ENCODE measurements around the gene C1QTNF12.

The C1QTNF12 gene

DNA sequence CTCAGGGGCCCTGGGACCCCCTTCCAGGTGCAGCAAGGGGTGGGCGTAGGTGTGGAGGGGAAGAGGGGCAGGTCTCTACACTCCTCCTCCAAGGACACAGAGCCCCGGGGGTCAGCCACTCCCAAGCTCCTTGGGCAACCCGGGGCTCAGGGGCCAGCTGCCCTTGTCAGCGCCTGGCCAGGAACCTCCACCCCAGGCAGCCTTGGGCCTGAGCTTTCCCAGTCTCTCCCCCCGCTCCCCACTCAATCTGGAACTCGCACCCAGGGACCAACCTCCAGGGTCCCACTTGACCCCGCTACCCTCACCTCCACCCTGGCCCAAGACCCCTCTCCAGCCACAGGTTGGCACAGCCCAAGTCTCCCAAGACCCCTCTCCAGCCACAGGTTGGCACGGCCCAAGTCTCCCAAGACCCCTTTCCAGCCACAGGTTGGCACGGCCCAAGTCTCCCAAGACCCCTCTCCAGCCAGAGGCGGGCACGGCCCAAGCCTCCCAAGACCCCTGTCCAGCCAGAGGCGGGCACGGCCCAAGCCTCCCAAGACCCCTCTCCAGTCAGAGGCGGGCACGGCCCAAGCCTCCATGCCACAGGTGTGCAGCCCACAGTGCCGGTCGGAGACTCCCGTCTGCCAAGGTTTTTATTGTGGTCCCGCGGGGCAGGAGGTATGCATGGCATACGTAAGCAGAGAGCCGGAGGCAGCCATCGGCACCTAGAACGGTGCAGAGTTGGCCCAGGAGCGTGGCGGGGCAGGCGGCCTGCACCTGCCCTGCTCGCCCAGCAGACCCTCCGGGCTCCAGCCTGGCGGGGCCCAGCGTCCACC lies 35.6 kb downstream of the C1QTNF12 start:
- FAIRE-seq: no peak

DNA sequence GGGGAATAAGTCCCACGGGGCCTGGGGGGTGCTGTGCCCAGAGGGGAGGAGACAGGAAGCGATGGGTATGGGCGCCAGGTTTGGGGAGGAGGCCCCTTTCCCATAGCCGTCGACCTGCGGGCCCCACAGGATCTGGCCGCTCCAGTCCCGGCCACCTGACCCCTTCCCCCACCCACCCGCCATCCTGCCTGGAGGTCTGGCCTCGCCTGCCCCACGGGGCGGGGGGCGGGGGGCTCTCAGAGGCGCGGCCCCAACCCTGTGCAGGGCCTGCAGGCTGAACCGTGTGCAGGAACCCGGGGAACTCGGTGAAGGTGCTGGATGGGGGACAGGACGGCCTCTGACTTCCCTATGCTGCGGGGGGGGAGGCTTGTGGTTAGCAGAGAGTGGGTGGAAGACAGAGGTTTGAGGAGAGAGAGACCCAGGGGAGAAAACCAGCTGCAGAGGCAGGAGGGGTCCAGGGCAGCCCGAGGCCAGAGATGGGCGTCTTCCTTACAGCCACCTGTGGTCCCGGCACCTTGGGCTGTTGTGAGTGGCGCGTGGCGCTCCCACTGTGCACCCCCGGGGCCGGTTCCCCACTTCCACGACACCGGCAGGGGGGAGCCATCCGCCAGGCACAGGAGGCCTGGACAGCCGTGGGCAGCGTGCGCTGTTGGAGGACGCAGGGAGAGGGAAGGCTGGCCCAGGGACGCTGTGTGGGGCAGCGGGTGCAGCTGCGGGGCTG lies 37.6 kb downstream of the C1QTNF12 start:
- no peak for FAIRE-seq

DNA sequence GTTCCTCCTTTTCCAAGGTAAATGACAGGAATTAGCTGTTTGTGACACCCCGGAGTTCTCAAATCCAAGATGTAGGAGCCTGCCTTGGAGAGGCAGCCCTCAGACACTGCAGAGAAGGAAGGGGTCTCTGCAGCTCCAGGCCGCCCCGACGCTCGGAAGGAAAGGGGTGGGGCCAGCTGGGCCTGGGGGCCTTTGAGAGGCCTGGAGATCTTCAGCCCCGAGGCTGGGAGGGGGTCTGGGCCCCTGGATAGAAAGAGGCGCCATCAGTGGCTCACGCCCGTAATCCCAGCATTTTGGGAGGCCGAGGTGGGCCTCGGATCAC lies 39.0 kb downstream of the C1QTNF12 start:
- FAIRE-seq: no peak

DNA sequence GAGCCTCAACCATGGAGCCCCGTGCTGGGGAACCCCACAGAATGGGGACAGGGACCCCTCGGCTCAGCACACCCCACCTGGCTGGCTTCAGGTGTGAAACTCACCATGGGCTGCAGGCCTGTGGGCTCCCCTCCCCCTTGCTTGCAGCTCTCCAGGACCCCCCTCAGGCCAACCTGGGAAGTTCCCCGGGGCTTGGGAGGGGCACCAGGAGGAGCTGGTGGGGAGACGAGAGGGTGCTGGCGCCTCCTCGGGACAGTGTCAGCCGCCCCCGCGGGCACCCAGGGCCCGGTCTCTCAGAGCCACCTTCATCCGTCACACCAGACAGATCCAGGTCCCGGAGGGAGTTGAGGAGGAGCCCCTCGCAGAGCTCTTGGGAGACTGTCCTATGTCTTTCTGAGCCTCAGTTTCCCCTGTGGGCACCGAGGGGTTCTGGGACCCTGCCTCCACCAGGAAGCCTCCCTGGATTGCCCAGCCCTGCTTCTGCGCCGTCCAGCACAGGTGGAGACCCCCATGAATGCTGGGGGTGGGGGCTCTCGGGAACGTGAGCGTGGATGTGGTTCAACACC lies 39.5 kb downstream of the C1QTNF12 start:
- no peak for FAIRE-seq

DNA sequence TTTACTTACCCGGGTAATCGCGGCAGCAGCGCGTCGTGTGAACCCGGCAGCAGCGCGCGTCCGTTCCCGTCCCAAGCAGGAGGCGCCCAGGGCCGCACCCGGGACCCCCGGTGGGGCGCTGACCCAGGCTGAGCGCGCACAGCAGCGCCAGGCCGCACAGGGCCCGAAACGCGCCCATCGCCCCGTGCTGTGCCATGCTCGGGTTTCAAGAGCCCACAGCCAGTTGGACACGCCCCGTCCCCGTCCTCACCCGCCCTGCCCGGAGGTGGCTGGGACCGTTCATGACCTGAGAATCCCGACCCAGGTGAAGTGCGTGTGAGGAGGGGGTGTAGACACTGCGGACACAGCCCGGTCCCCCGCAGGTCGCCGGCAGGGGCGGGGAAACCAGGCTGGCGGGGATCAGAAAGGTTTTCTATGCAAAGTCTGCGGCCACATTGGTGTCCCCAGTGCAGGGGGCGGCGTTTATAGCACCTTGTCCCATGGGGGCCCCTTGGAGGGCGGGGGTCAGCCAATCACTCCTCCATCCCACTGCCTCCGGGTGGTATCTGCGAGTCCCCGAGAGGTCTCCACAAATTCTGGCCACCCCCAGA lies 40.1 kb downstream of the C1QTNF12 start, which contains the start of gene TNFRSF18:
TSS of gene TNFRSF18 (minus strand) at position 217 of the 590 bp plus-strand sequence. CDS start at position 196, 21 bp downstream.
- FAIRE-seq: no peak

DNA sequence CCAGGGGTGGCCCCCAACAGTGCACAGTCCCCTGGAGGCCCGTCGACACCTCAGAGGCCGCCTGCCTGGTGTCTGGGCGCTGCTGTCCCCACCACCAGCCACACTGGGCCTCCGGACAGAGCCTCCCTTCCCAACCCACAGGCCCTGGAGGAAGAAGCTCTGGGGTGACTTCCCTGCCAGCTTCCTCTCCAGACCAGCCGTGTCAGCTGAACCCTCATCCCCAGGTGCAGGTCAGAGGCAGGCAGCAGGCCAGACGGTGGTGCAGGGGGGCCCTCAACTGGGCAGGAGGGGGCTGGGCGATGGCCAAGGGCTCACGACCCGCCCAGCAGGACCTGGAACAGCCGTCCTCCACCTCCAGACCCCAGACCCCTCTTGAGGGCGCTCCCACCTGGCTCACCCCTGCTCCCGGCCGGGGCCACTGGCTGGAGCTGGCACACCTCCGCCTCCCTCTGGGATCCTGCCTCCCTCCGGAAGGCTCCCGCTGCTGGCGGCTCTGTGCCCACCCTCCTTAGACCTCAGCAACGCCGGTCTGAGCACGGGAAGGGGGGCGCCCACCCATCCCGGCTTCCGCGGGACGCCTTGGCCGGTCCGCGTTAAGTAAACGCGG lies 40.6 kb downstream of the C1QTNF12 start:
- no peak for FAIRE-seq

DNA sequence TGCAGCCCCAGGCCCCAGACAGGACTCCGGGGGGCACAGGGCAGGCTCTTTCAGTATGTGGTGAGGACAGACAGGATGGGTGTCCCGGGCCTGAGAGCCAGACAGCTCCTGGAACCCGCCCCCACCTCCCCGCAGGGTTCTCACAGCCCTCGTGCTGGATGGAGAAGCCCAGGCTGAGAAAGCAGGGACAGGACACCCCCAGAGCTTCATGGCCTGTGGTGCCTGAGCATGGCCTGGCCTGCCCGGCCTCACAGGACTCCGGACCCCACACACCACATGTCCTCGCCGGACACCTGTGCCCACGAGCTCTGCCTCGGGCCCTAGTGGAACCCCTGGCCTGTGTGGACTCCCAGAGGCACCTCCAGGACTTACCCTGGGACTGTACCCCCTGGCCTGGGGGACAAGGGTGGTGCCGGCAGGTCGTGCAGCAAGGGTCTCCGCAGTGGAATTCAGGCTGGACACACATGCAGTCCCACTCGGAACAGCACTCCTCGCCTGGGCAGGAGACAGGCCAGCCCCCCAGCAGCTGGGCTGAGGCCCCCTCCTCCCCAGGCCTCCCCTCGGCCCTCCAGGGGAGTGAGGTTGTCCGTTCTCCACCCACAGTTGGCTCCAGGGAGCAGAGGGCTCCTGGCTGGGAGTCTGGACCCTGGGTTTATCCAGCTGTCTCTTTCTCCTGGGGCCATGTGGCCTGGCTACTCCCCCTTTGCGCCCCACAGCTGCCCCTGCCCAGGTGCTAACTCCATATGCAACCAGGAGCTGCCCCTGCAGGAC lies 41.3 kb downstream of the C1QTNF12 start:
- FAIRE-seq: no peak

DNA sequence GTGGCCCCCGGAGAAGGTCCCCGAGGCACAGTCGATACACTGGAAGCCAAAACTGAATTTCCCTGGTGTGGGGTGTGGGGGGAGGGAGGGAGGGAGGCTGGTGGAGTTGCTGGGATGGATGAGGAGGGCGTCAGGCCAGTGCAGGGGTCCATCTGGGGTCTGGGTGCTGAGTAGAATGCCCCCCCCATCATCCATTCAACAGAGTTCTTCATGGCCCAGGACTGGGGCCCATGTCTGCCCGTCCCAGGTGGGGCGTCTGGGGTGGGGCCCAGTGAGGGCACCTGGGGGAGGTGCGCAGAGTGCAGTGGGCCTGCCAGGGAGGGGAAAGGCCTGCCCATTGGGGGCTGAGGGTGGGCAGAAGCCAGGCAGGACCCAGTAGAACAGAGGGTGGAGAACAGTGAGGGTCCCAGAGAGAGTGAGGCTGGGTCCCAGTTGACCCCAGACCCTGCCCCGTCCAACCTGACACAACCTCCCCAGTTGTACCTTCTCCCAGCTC lies 42.0 kb downstream of the C1QTNF12 start:
- no peak for FAIRE-seq

DNA sequence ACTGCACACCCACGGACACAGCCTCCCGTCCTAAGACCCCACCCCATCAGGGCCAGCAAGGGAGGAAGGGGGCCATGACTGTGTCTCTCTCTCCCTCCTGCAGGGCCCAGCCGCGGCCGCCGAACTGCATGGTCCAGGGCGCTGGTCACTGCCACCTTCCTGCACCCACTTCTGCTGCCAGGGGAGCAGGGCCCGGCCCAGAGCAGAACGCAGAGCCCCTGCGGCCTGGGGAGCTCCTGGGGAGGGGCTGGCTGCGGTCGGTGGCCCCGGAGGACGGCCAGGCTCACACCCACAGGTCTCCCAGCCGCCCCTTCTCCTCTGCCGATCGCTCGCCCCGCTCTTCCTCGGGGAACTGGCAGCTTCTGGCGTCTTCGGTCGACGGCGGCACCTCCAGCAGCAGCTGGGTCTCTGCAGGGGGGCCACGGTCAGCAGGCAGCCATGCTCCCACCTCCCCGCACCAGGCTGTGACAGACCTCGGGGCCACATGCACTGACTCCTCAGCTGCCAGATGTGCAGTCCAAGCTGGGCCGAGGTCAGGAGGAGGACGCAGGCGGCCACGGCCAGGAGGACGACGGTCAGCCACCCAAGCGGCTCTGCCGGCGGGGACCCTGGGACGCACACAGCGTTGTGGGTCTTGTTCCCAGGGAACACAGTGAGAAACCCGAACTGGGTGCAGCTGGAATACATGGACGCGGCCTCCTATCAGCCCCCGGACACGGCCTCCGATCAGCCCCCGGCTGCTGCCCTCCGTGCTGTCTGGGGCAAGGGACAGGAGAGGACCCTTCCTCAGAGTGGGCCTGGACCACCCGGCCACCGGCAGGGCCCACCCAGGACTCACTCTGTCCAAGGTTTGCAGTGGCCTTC lies 42.7 kb downstream of the C1QTNF12 start:
- FAIRE-seq: no peak

DNA sequence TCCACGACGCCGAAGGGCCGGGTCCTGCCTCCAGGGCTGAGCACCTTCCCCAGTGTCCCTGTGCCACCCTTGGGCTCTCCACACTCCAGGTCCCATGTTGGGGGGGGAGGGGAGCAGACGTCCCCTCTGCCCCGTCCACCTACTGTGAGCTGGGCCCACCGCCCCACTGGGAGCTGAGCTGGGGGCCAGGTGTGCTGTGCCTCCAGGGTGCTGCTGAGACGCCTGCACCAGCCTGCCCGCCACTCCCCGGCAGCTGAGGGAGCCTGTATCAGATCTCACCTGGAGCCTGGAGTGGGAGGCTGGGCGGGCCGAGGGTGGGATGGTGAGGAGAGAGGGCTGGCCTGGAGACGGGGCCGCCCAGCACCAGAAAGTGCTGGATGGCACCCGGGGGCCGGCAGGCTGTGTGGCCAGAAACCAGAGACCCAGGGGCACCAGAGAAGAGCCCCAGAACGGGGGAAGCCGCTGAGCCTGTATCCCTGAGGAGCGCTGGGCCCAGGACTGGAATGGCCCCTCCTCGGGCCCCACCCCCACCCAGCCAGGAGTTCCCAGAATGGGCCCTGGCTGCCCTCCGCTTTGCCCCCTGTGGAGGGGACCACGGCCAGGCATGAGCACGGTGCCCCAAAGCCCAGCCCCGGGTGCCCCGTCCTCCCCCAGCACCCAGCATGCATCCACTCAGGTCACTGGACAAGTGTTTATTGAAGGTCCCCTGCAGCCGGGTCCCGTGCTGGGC lies 43.5 kb downstream of the C1QTNF12 start:
- no peak for FAIRE-seq

DNA sequence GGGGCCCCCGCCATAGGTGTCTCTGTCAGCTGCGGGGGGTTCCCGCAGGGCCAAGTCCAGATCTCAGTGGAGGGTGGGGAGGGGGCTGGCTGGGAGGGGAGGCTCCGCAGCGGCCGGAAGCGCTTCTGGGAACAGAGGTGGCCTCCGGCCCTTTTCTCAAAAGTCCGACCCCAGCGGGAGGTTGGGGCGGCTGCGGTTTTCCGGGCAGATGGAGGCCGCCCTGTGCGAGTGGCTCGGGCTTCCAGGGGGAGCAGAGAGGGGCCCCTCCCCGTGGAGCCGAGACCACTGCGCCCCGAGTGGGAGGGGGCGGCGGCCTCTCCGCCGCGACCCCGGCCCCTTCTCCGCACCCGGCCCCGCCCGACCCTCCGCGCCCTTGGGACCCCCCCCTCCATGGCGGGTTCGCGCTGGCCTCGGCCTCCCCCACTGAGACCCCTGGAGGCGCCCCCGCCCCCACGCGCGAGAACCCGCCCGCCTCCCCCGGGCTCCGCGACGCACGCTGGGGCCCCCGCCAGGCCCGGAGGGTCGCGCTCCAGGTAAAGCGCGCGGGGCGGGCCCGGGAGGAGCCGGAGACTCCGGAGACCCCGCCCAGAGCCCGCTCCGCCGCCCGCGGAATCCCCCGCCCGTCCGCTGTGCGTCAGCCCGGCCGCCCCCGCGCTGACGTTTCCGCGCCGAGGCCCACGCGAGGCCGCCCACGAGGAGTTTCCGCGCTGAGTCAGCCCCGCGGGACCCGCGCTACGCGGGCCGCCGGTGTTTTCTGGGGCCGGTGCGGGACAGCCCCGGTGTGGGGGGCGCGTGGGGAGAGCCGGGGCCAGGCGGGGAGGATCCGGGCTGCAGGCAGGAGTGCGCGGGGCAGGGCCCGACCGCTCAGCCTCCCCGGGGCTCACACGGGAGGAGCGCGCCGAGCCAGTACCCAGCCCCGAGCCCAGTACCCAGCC lies 45.4 kb downstream of the C1QTNF12 start:
- FAIRE-seq: no peak

DNA sequence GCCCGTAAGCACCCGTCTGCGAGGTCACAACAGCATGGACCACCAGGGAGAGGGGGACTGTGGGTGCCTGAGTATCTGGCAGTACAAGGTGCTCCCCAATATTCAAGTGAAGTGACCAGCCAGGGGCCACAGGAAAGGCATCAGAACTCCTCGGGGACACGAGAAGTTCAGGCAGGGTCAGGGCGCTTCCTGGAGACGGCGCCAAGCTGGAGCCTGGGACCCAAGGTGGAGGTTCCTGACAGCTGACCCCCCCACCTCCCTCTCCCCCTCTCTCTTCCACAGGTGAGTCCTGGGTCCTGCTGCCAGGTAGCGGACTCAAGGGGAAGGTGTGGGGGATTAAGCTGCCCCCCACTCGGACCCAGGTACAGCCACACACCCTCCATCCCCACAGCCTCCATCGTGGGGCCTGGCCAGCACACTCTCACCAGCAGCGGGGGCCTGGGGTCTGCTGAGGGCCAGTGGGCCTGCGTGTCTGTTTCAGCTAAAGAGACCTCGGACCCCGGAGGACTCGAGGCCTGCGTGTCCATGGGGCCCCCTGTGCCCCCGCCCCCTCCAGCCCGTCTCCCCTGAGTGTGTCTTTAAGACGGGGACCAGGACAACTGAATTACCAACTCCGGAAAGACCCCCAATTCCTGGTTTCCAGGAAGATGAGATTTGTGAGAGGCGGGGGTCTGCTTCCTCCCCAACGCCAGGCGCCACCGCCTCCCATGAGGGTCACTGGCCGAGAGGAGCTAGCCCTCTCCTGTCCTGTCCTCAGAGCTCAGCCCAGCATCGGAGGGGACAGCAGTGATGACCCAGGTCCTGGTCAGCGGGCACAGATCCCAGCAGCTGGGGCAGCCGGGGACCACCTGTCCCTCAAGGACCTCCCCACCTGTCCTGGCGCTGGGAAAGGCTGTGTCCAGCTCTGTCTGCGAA lies 46.3 kb downstream of the C1QTNF12 start:
- no peak for FAIRE-seq

DNA sequence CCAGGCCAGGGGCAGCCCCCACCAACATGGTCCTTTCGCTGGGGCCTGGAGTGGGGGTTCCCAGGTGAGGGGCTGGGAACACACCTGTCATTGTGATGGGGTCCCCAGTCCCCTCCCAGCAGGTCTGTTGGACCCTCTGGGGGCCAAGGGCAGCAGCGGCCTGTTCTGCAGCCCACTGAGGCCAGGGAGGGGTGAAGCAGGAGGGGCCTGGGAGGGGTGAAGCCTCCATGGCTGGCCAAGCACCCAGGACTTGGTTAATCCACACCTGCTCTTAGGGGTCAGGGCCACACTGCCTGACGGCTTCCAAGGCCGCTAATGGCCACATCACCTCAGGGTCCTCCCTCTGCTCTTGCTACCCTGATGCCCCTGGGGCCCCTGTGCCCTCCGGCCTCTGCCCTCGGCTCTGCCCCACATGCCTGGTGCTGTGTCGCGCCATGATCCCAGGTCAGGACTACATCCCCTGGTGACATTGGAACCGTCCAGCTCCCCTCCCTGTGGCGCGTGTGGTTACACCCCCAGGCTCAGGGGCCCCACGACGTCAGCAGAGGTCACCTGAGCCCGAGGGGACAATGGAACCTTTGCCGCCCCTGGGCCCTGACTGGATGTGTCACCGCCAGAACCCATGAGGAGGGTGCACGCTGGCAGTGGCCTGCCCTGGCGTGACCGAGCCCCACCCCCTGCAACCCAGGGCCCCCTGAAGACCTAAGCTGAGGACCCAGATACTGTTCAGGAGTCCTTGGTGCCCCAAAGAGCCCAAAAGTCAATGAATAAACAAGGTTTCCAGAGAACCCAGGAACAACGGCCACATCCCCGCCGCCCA lies 47.2 kb downstream of the C1QTNF12 start:
- FAIRE-seq: no peak

DNA sequence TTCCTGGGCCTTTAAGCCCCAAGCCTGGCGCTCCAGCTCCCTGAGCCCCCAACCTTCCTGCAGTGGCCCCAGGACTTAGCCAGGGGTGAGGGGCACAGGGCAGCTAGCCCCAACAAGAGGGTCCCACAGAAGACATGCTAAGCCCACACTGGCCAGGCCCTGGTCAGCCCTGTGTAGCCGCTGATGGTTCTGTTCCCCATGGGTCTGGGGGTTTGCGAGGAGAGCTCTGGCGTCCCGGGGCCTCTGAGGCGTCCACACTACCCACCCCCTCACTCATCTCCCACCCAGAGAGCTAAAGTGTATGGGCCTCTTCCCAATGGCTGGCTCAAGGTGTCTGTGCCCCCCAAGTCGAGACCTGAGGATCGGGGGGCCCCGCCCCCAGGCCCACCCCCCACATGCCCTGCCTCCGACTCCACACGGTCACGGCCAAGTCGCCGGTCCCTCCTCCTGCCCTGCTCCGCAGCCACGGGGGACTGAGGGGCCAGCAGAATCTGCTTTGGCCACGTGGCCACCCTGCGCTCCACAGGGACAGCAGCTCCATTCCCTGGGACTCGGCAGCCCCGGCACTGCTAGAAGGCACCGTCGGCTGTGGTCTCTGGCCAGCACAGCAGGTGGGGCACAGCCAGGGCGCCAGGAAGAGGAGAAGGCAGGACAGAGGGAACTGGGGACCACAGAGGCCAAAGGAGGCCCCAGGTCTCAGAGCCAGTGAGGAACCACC lies 47.9 kb downstream of the C1QTNF12 start:
- no peak for FAIRE-seq

DNA sequence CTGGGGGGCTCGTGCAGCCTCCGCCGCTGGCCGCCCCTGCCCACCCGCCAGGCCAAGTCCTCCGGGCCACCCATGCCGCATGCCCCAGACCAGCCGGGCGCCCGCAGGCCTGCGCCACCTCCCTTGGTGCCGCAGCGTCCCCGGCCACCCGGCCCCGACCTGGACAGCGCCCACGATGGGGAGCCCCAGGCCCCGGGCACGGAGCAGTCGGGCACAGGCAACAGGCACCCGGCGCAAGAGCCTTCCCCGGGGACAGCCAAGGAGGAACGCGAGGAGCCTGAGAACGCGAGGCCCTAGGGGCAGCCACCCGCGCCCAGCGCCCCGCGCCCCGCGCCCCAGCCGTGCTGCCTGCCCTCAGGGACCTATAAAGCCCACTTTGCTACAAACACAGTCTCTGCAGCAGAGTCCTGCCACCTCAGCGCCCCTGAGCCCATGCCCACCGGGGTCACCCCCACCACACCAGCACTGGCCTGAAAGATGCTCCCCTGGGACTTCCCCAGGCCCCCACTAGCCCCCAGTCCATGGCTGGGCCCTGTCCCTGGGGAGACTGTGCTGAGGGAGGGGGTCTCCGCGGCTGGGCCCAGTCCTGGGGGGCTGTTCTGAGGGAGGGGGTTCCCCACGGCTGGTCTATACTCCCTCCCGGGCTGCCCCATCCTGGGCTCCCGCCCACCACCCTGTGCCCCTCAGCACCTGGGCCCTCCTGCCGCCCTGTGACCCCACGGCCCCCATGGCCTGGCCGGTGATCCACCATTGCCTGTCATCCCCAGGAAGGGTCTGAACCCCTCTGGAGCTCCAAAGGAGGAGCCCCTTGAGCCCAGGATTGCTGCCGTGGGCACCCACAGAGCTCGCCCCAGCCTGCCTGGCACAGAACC lies 48.7 kb downstream of the C1QTNF12 start:
- no peak for FAIRE-seq

DNA sequence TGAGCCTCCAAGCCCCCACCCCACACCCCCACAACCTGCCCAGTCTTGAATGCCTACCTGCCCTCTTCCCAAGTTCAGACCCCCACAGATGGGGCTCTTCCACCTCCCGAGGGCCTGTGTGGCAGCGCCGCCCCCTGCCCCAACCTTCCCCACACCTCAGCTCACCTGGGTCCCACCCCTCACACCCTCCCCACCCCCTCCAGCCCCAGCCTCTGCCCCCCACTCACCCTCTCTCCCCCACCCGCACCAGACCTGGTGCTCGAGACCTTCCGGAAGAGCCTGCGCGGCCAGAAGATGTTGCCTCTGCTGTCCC lies 49.4 kb downstream of the C1QTNF12 start:
- no peak for FAIRE-seq

Data from G401.6 (cell line).